OCI-LY3 (cell line): ENCODE results near the gene PTPRQ.

Experiments
- H2AFZ ChIP-seq: fragments of 200-600, 300-600 bp; shearing (Covaris generic); 2 replicates; pipeline ENCODE4 v1.6.0; 2014; ENCODE audit warnings: antibody characterized with exemption, low read depth, low read length
- H3K27ac ChIP-seq: fragments of 200-600, 300-600 bp; sonication (generic); 2 replicates; pipeline ENCODE4 v1.5.1; 2014; ENCODE audit warnings: mild to moderate bottlenecking, low read length, moderate library complexity, mixed read lengths
- H3K27me3 ChIP-seq: fragments of 200-600, 300-600 bp; sonication (generic); 2 replicates; pipeline ENCODE4 v1.6.1; 2014; ENCODE audit warnings: low read depth, low read length, mixed read lengths
- H3K36me3 ChIP-seq: fragments of 200-600, 300-600 bp; sonication (generic); replicated peaks from 2 replicates; pipeline ENCODE3; 2014; ENCODE audit warnings: low read depth, low read length, mixed read lengths
- H3K4me1 ChIP-seq: fragments of 300-600, 200-600 bp; sonication (generic); 2 replicates; pipeline ENCODE4 v1.6.1; 2014; ENCODE audit warnings: low read length, mixed read lengths
- H3K4me2 ChIP-seq: fragments of 200-600, 300-600 bp; sonication (generic); 2 replicates; pipeline ENCODE4 v1.6.1; 2014; ENCODE audit warnings: low read length, mixed read lengths
- H3K4me3 ChIP-seq: fragments of 300-600, 200-600 bp; sonication (generic); 2 replicates; pipeline ENCODE4 v1.5.1; 2014; ENCODE audit warnings: antibody characterized with exemption, mild to moderate bottlenecking, low read length, moderate library complexity
- H3K79me2 ChIP-seq: fragments of 300-600, 200-600 bp; shearing (Covaris generic); 2 replicates; pipeline ENCODE4 v1.6.1; 2014; ENCODE audit warnings: mild to moderate bottlenecking, low read length, mixed read lengths
- H3K9ac ChIP-seq: fragments of 300-600, 200-600 bp; shearing (Covaris generic); 2 replicates; pipeline ENCODE4 v1.6.0; 2014; ENCODE audit warnings: mild to moderate bottlenecking, low read length, moderate library complexity
- H3K9me3 ChIP-seq: fragments of 200-600, 300-600 bp; shearing (Covaris generic); 2 replicates; pipeline ENCODE4 v1.6.1; 2014; ENCODE audit warnings: low read length, mixed read lengths; ENCODE audit not compliant: insufficient read depth
- H4K20me1 ChIP-seq: fragments of 200-600, 300-600 bp; sonication (generic); 2 replicates; pipeline ENCODE4 v1.6.1; 2016; ENCODE audit warnings: low read length, mixed read lengths; ENCODE audit not compliant: insufficient read depth
- EZH2phosphoT487 ChIP-seq: fragments of 200-600 bp; shearing (Covaris generic); IDR thresholded peaks from 2 replicates; pipeline ENCODE4 v1.6.1; 2018; ENCODE audit warnings: antibody characterized with exemption, mixed run types, low read depth
- TF ChIP-seq, protein P1 (sequence below): fragments of 200-600, 300-600 bp; sonication (generic); IDR thresholded peaks from 2 replicates; pipeline ENCODE4 v1.5.1; 2014; ENCODE audit warnings: antibody characterized with exemption, low read length, low read depth

Gene PTPRQ

DNA sequence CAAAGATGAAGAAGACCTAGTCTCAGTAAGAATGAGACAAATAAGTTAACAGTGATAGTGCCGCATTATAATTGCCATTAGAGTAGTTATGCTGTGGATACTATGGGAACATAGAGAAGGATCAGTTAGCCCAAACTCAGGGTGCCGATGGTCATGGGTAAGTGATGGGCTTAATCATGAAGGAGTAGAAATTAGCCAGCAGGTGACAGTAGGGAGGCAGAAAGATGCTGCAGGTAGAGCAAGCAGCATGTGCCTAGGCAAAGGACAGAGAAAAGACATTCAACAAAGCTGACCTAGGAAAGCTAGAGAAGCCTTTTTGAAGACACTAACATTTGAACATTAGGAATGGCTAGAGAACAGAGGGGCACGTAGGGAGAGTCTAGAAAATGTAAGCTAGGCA, 30.6 kb upstream of the PTPRQ start:
- TF ChIP-seq, protein P1, sequence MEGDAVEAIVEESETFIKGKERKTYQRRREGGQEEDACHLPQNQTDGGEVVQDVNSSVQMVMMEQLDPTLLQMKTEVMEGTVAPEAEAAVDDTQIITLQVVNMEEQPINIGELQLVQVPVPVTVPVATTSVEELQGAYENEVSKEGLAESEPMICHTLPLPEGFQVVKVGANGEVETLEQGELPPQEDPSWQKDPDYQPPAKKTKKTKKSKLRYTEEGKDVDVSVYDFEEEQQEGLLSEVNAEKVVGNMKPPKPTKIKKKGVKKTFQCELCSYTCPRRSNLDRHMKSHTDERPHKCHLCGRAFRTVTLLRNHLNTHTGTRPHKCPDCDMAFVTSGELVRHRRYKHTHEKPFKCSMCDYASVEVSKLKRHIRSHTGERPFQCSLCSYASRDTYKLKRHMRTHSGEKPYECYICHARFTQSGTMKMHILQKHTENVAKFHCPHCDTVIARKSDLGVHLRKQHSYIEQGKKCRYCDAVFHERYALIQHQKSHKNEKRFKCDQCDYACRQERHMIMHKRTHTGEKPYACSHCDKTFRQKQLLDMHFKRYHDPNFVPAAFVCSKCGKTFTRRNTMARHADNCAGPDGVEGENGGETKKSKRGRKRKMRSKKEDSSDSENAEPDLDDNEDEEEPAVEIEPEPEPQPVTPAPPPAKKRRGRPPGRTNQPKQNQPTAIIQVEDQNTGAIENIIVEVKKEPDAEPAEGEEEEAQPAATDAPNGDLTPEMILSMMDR, result no peak; the same call in 1 of the 2 replicates
- TF ChIP-seq EZH2phosphoT487, result no peak
- Histone ChIP-seq H3K9me3 (no peaks in the 10 kb centered on the region), H3K36me3 (no peaks in the 10 kb centered on the region), H3K4me1 (peaks cover 18% of the 10 kb centered on the region), H3K4me3 (no peak overlapping the region), H4K20me1 (no peaks in the 10 kb centered on the region), H3K4me2 (no peak overlapping the region), H3K9ac (no peak overlapping the region), H3K27ac (no peak overlapping the region), H3K79me2 (no peaks in the 10 kb centered on the region), H2AFZ (no peak overlapping the region), H3K27me3 (no peaks in the 10 kb centered on the region)

- no peaks in the 10 kb centered on the region for H3K27me3 ChIP-seq
- no peaks in the 10 kb centered on the region for H3K9me3 ChIP-seq
- H4K20me1 ChIP-seq, result no peaks in the 10 kb centered on the region
- no peak overlapping the region for H3K27ac ChIP-seq
- H2AFZ ChIP-seq, result no peak overlapping the region
- peaks cover 18% of the 10 kb centered on the region for H3K4me1 ChIP-seq
- no peaks in the 10 kb centered on the region for H3K36me3 ChIP-seq
- H3K4me2 ChIP-seq, result no peak overlapping the region
- H3K4me3 ChIP-seq, result no peak overlapping the region
- no peak for TF ChIP-seq EZH2phosphoT487
- TF ChIP-seq, protein P1, result no peak
- H3K79me2 ChIP-seq, result no peaks in the 10 kb centered on the region
- no peak overlapping the region for H3K9ac ChIP-seq
Observed at GRCh38 chr12:80415466-80415865, 28.6 kb upstream of the PTPRQ start.

GRCh38 chr12:80419644-80420043, 24.4 kb upstream of the PTPRQ start:
- Histone ChIP-seq H2AFZ (no peak overlapping the region), H3K27me3 (no peaks in the 10 kb centered on the region), H3K9ac (no peak overlapping the region), H3K4me3 (no peak overlapping the region), H3K36me3 (no peaks in the 10 kb centered on the region), H3K4me1 (peaks cover 9% of the 10 kb centered on the region; the same call in 1 of the 2 replicates), H3K9me3 (no peaks in the 10 kb centered on the region), H3K27ac (no peak overlapping the region), H3K4me2 (no peak overlapping the region), H4K20me1 (no peaks in the 10 kb centered on the region), H3K79me2 (no peaks in the 10 kb centered on the region)
- no peak for TF ChIP-seq EZH2phosphoT487
- TF ChIP-seq, protein P1, result no peak

- TF ChIP-seq EZH2phosphoT487, result no peak
- TF ChIP-seq, protein P1, result no peak
- Histone ChIP-seq H3K27ac (no peak overlapping the region), H3K36me3 (no peaks in the 10 kb centered on the region), H2AFZ (no peak overlapping the region), H3K79me2 (no peaks in the 10 kb centered on the region), H3K4me1 (peaks cover 8% of the 10 kb centered on the region; the same call in 1 of the 2 replicates), H3K9me3 (no peaks in the 10 kb centered on the region), H3K27me3 (no peaks in the 10 kb centered on the region), H3K9ac (no peak overlapping the region), H3K4me2 (no peak overlapping the region), H4K20me1 (no peaks in the 10 kb centered on the region), H3K4me3 (no peak overlapping the region)
Observed at GRCh38 chr12:80420075-80420474, 24.0 kb upstream of the PTPRQ start.
